ENCODE measurements around the gene CACNA1S.

The CACNA1S gene

DNA sequence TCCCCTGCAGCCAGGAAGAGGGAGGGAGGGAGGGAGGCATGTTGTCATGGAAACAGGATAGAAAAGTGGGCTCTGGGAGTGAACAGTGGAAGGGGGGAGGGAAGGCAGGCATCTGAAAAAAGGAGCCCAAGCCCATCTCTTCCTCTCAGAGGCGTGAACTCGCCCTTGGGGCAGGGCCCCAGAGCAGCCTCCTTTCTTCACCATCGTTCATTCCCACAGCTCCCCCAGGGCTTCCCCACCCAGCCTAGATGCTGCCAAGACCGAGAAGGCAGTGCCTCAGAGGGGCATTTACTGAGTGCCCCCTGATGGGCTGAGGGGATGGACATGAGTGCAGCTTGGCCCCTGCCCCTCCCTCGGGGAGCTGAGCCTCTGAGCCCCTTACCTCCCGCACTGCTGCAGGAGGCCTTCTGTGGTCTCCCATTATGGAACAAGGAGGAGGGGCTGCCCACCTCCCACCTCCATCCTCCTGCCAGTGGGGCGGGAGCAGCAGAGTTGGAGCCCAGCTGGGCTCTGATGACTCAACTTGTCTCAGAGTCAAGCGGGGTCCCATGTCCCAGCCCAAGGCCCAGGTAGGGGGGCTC lies 49.6 kb downstream of the CACNA1S start:
- H3K27me3 ChIP-seq (ENCODE audit: insufficient read depth, low read length), result peaks cover 8% of the 10 kb centered on the region; the same call in 1 of the 2 replicates
- no peaks in the 10 kb centered on the region for H3K9me3 ChIP-seq (ENCODE audit: low read length)

GRCh38 chr1:201061886-201062285 lies 50.3 kb downstream of the CACNA1S start:
- Histone ChIP-seq H3K9me3 (ENCODE audit: low read length) (no peaks in the 10 kb centered on the region), H3K4me1 (ENCODE audit: insufficient read depth, low read length, severe bottlenecking) (no peaks in the 10 kb centered on the region), H4K20me1 (ENCODE audit: insufficient read depth, low read length) (no peaks in the 10 kb centered on the region), H3K4me3 (ENCODE audit: low read depth, low read length, poor library complexity, severe bottlenecking) (no peak overlapping the region), H3K27me3 (ENCODE audit: insufficient read depth, low read length) (peaks cover 8% of the 10 kb centered on the region; the same call in 1 of the 2 replicates), H3F3A (ENCODE audit: insufficient read depth, low read length) (no peaks in the 10 kb centered on the region), H3K27ac (ENCODE audit: low read depth, low read length, poor library complexity, severe bottlenecking) (no peak overlapping the region), H3K9me2 (ENCODE audit: low read depth, low read length) (no peaks in the 10 kb centered on the region), H3K79me2 (ENCODE audit: insufficient read depth, low read length) (no peaks in the 10 kb centered on the region), H3K36me3 (ENCODE audit: insufficient read depth, low read length) (no peaks in the 10 kb centered on the region), H3K9ac (ENCODE audit: low read length) (no peak overlapping the region), H2AFZ (ENCODE audit: low read length) (no peak overlapping the region), H3K4me2 (ENCODE audit: low read length) (no peak overlapping the region)
- TF ChIP-seq CTCF (IDR thresholded peaks at IDR 0.05; ENCODE audit: low read length), result no peak
- TF ChIP-seq EZH2 (IDR thresholded peaks at IDR 0.05; ENCODE audit: borderline replicate concordance, low read length), result no peak

More for the DNA sequence above, 49.6 kb downstream of the CACNA1S start:
- H3K4me3 ChIP-seq (ENCODE audit: low read depth, low read length, poor library complexity, severe bottlenecking), result no peak overlapping the region
- no peak overlapping the region for H3K4me2 ChIP-seq (ENCODE audit: low read length)
- H2AFZ ChIP-seq (ENCODE audit: low read length), result no peak overlapping the region
- H3K36me3 ChIP-seq (ENCODE audit: insufficient read depth, low read length), result no peaks in the 10 kb centered on the region
- no peaks in the 10 kb centered on the region for H3F3A ChIP-seq (ENCODE audit: insufficient read depth, low read length)
- no peak overlapping the region for H3K9ac ChIP-seq (ENCODE audit: low read length)
- H3K79me2 ChIP-seq (ENCODE audit: insufficient read depth, low read length), result no peaks in the 10 kb centered on the region
- H3K27ac ChIP-seq (ENCODE audit: low read depth, low read length, poor library complexity, severe bottlenecking), result no peak overlapping the region
- TF ChIP-seq CTCF (IDR thresholded peaks at IDR 0.05; ENCODE audit: low read length) (no peak), EZH2 (IDR thresholded peaks at IDR 0.05; ENCODE audit: borderline replicate concordance, low read length) (no peak)
- no peaks in the 10 kb centered on the region for H4K20me1 ChIP-seq (ENCODE audit: insufficient read depth, low read length)
- H3K9me2 ChIP-seq (ENCODE audit: low read depth, low read length), result no peaks in the 10 kb centered on the region
- no peaks in the 10 kb centered on the region for H3K4me1 ChIP-seq (ENCODE audit: insufficient read depth, low read length, severe bottlenecking)

- no peak for TF ChIP-seq CTCF (IDR thresholded peaks at IDR 0.05; ENCODE audit: low read length)
- no peak for TF ChIP-seq EZH2 (IDR thresholded peaks at IDR 0.05; ENCODE audit: borderline replicate concordance, low read length)
- no peak overlapping the region for H2AFZ ChIP-seq (ENCODE audit: low read length)
- H3K4me3 ChIP-seq (ENCODE audit: low read depth, low read length, poor library complexity, severe bottlenecking), result no peak overlapping the region
- H3K9ac ChIP-seq (ENCODE audit: low read length), result no peak overlapping the region
- H3K9me2 ChIP-seq (ENCODE audit: low read depth, low read length), result no peaks in the 10 kb centered on the region
- no peaks in the 10 kb centered on the region for H4K20me1 ChIP-seq (ENCODE audit: insufficient read depth, low read length)
- no peak overlapping the region for H3K27ac ChIP-seq (ENCODE audit: low read depth, low read length, poor library complexity, severe bottlenecking)
- H3K79me2 ChIP-seq (ENCODE audit: insufficient read depth, low read length), result no peaks in the 10 kb centered on the region
- H3K36me3 ChIP-seq (ENCODE audit: insufficient read depth, low read length), result no peaks in the 10 kb centered on the region
- H3F3A ChIP-seq (ENCODE audit: insufficient read depth, low read length), result no peaks in the 10 kb centered on the region
- no peaks in the 10 kb centered on the region for H3K4me1 ChIP-seq (ENCODE audit: insufficient read depth, low read length, severe bottlenecking)
- peaks cover 8% of the 10 kb centered on the region; the same call in 1 of the 2 replicates for H3K27me3 ChIP-seq (ENCODE audit: insufficient read depth, low read length)
- no peaks in the 10 kb centered on the region for H3K9me3 ChIP-seq (ENCODE audit: low read length)
- H3K4me2 ChIP-seq (ENCODE audit: low read length), result no peak overlapping the region
Observed at GRCh38 chr1:201061049-201061448, 51.2 kb downstream of the CACNA1S start.
